IMR-90 (cell line): ENCODE results near the gene CDC42BPA. TPM values are rescaled to one million over a fixed set of nuclear protein-coding genes. Genes with fewer than 3 reads are reported as not detected.

Experiments used
- ATAC-seq: fragments of 200-7000 bp; cut with Tn5 transposase; 2 replicates; pipeline ENCODE4 v1.9.1; 2020; ENCODE audit warnings: low read depth, mild to moderate bottlenecking, moderate library complexity
- BruUV-seq: library from RNA; stranded (reverse); fragments of 400-500 nt; replicated peaks from 2 replicates; lab custom pipeline; 2021; lab: Mats Ljungman, UMichigan
- CTCF ChIA-PET: fragments of 300-600 bp; formaldehyde crosslinking; extraction: SDS; loops from one replicate; lab custom pipeline; 2021; ENCODE audit warnings: antibody characterized with exemption; lab: Yijun Ruan, JAX
- POLR2A ChIA-PET: fragments of 300-600 bp; sonication (Branson Sonifier 250); formaldehyde crosslinking; loops from one replicate; lab custom pipeline; 2022; ENCODE audit warnings: antibody characterized with exemption; ENCODE audit not compliant: unreplicated experiment; lab: Charles Lee
- DNase-seq: peaks from one replicate; pipeline ENCODE4 v3.0.0; 2013
- H2AFZ ChIP-seq: replicated peaks from 2 replicates; pipeline ENCODE3; 2013; ENCODE audit warnings: low read length, mild to moderate bottlenecking; ENCODE audit not compliant: poor library complexity
- H2AK5ac ChIP-seq: 2 replicates; pipeline ENCODE4 v1.6.1; 2013; ENCODE audit warnings: low read depth, low read length, inconsistent platforms
- H2AK9ac ChIP-seq: replicated peaks from 2 replicates; pipeline ENCODE3; 2013; ENCODE audit warnings: mild to moderate bottlenecking, low read depth, low read length, moderate library complexity; ENCODE audit not compliant: poor library complexity
- H2BK120ac ChIP-seq: 2 replicates; pipeline ENCODE4 v1.6.1; 2013; ENCODE audit warnings: low read depth, low read length, inconsistent platforms
- H2BK15ac ChIP-seq: 3 replicates; pipeline ENCODE4 v1.6.1; 2013; ENCODE audit warnings: low read depth, low read length, inconsistent platforms
- H2BK20ac ChIP-seq: 2 replicates; pipeline ENCODE4 v1.6.1; 2013; ENCODE audit warnings: low read depth, mild to moderate bottlenecking, inconsistent platforms, low read length, moderate library complexity
- H2BK5ac ChIP-seq: 2 replicates; pipeline ENCODE4 v1.6.1; 2013; ENCODE audit warnings: mild to moderate bottlenecking, low read depth, low read length, inconsistent platforms; ENCODE audit not compliant: poor library complexity, severe bottlenecking
- H3K14ac ChIP-seq: replicated peaks from 2 replicates; pipeline ENCODE4 v1.6.1; 2013; ENCODE audit warnings: low read depth, low read length, inconsistent platforms
- H3K18ac ChIP-seq: 2 replicates; pipeline ENCODE4 v1.6.1; 2013; ENCODE audit warnings: low read depth, low read length, control low read depth
- H3K23ac ChIP-seq: 2 replicates; pipeline ENCODE4 v1.6.1; 2013; ENCODE audit warnings: low read depth, low read length, inconsistent platforms
- H3K27ac ChIP-seq: 2 replicates; pipeline ENCODE4 v1.5.1; 2013; ENCODE audit warnings: mild to moderate bottlenecking, control low read depth, low read length; ENCODE audit not compliant: insufficient read depth
- H3K27me3 ChIP-seq: 2 replicates; pipeline ENCODE4 v1.6.1; 2013; ENCODE audit warnings: low read length; ENCODE audit not compliant: control insufficient read depth, insufficient read depth
- H3K36me3 ChIP-seq: 2 replicates; pipeline ENCODE4 v1.6.1; 2013; ENCODE audit warnings: low read length, mixed read lengths; ENCODE audit not compliant: control insufficient read depth, insufficient read depth
- H3K4ac ChIP-seq: 2 replicates; pipeline ENCODE4 v1.6.1; 2013; ENCODE audit warnings: low read depth, low read length, inconsistent platforms
- H3K4me1 ChIP-seq: 2 replicates; pipeline ENCODE4 v1.6.1; 2013; ENCODE audit warnings: low read length, mixed read lengths; ENCODE audit not compliant: control insufficient read depth, insufficient read depth
- H3K4me2 ChIP-seq: 2 replicates; pipeline ENCODE4 v1.6.1; 2013; ENCODE audit warnings: low read depth, mild to moderate bottlenecking, control low read depth, low read length, moderate library complexity
- H3K4me3 ChIP-seq: 2 replicates; pipeline ENCODE4 v1.5.1; 2013; ENCODE audit warnings: low read depth, mild to moderate bottlenecking, control low read depth, low read length, moderate library complexity; ENCODE audit not compliant: insufficient read depth
- H3K56ac ChIP-seq: 2 replicates; pipeline ENCODE4 v1.6.1; 2013; ENCODE audit warnings: low read length, inconsistent platforms; ENCODE audit not compliant: insufficient read depth; ENCODE audit errors: extremely low read depth
- H3K79me1 ChIP-seq, 2 experiments: 2 replicates each; pipeline ENCODE4 v1.6.1; 2013; ENCODE audit warnings: low read length in 2 of 2, inconsistent platforms in 1 of 2, low read depth in 1 of 2
- H3K9ac ChIP-seq: 2 replicates; pipeline ENCODE4 v1.6.1; 2013; ENCODE audit warnings: low read depth, low read length, control low read depth
- H3K9me1 ChIP-seq: 2 replicates; pipeline ENCODE4 v1.6.1; 2013; ENCODE audit warnings: low read length, inconsistent platforms; ENCODE audit not compliant: insufficient read depth
- H3K9me3 ChIP-seq: 2 replicates; pipeline ENCODE4 v1.6.1; 2013; ENCODE audit warnings: low read length; ENCODE audit not compliant: control insufficient read depth, insufficient read depth
- H4K20me1 ChIP-seq: 2 replicates; pipeline ENCODE4 v1.6.1; 2013; ENCODE audit warnings: low read length, inconsistent platforms; ENCODE audit not compliant: insufficient read depth
- H4K5ac ChIP-seq: 2 replicates; pipeline ENCODE4 v1.6.1; 2013; ENCODE audit warnings: mild to moderate bottlenecking, low read depth, low read length, control low read depth
- H4K8ac ChIP-seq, 2 experiments: 2 replicates each; pipeline ENCODE4 v1.6.1; 2013; ENCODE audit warnings: low read depth in 2 of 2, low read length in 2 of 2, control low read depth in 1 of 2, inconsistent platforms in 1 of 2
- H4K91ac ChIP-seq: 2 replicates; pipeline ENCODE4 v1.6.1; 2013; ENCODE audit warnings: low read depth, low read length, inconsistent platforms; ENCODE audit not compliant: insufficient read depth
- BHLHE40 ChIP-seq: fragments of 150-350 bp; IDR thresholded peaks from 2 replicates; pipeline ENCODE4 v1.6.1; 2016; ENCODE audit warnings: mild to moderate bottlenecking, low read depth, low read length
- CEBPB ChIP-seq: IDR thresholded peaks from 2 replicates; pipeline ENCODE4 v1.6.1; 2012; ENCODE audit warnings: low read depth, low read length, improper control_type of control experiment
- CHD1 ChIP-seq: IDR thresholded peaks from 2 replicates; pipeline ENCODE4 v1.6.1; 2012; ENCODE audit warnings: low read depth, low read length, improper control_type of control experiment
- ELK1 ChIP-seq: fragments of 150-350 bp; IDR thresholded peaks from 2 replicates; pipeline ENCODE4 v1.6.1; 2016; ENCODE audit warnings: low read depth, mild to moderate bottlenecking, low read length, moderate library complexity, borderline replicate concordance
- MAFK ChIP-seq: IDR thresholded peaks from 2 replicates; pipeline ENCODE4 v1.6.1; 2012; ENCODE audit warnings: low read depth, low read length, improper control_type of control experiment
- MAZ ChIP-seq: IDR thresholded peaks from 2 replicates; pipeline ENCODE4 v1.6.1; 2012; ENCODE audit warnings: low read depth, mild to moderate bottlenecking, low read length, improper control_type of control experiment, moderate library complexity, borderline replicate concordance
- MXI1 ChIP-seq: IDR thresholded peaks from 2 replicates; pipeline ENCODE4 v1.6.1; 2012; ENCODE audit warnings: low read depth, mild to moderate bottlenecking, low read length, moderate library complexity, borderline replicate concordance
- NFE2L2 ChIP-seq: fragments of 150-350 bp; IDR thresholded peaks from 2 replicates; pipeline ENCODE4 v1.6.1; 2016; ENCODE audit warnings: low read depth, mild to moderate bottlenecking, low read length
- POLR2A ChIP-seq: IDR thresholded peaks from 2 replicates; pipeline ENCODE4 v1.6.1; 2012; ENCODE audit warnings: mild to moderate bottlenecking, low read depth, low read length
- RAD21 ChIP-seq: IDR thresholded peaks from 2 replicates; pipeline ENCODE4 v1.6.1; 2012; ENCODE audit warnings: low read length, improper control_type of control experiment
- RCOR1 ChIP-seq: IDR thresholded peaks from 2 replicates; pipeline ENCODE4 v1.6.1; 2012; ENCODE audit warnings: mild to moderate bottlenecking, low read length, improper control_type of control experiment; ENCODE audit not compliant: insufficient replicate concordance
- RFX5 ChIP-seq: IDR thresholded peaks from 2 replicates; pipeline ENCODE4 v1.8.0; 2012; ENCODE audit warnings: low read depth, mild to moderate bottlenecking, low read length, moderate library complexity
- SMC3 ChIP-seq: fragments of 150-350 bp; IDR thresholded peaks from 2 replicates; pipeline ENCODE4 v1.6.1; 2016; ENCODE audit warnings: low read depth, mild to moderate bottlenecking, antibody characterized with exemption, low read length, moderate library complexity
- USF2 ChIP-seq: fragments of 150-350 bp; IDR thresholded peaks from 2 replicates; pipeline ENCODE4 v1.6.1; 2017; ENCODE audit warnings: mild to moderate bottlenecking, antibody characterized with exemption, low read length, low read depth
- WGBS, 2 experiments: methylation state at CpG; one replicate each; pipeline versions ENCODE4 v1.1.5 to v1.1.7; 2013; ENCODE audit warnings: missing lambda C conversion rate in 2 of 2; ENCODE audit not compliant: insufficient read length in 1 of 2; ENCODE audit errors: extremely low coverage in 2 of 2; 5-methylcytosine and 5-hydroxymethylcytosine counted together
- dilution Hi-C: fragments of 300-500 bp; cut with HindIII; formaldehyde crosslinking; loops from one replicate; pipeline ENCODE4 v1.14.3; 2018; ENCODE audit warnings: low sequenced_read_pairs; ENCODE audit not compliant: unreplicated experiment
- in situ Hi-C: fragments of 300-500 bp; cut with MboI; formaldehyde crosslinking; loops from 3 replicates; pipeline ENCODE4 v1.14.3; 2019; ENCODE audit warnings: low sequenced_read_pairs, inconsistent platforms, mixed read lengths
- intact Hi-C: fragments of 100-400 bp; cut with micrococcal nuclease; formaldehyde crosslinking; loops from 2 replicates; pipeline ENCODE4 v1.10.0; 2022
- polyA plus RNA-seq, 3 experiments: library from polyadenylated mRNA; depleted of rRNA; stranded (reverse); fragments of >200 nt; gene quantifications; 2 replicates each; pipeline ENCODE4 v1.2.3, GENCODE V29; 2012; ENCODE audit warnings: low replicate concordance in 1 of 3
- total RNA-seq: library from RNA; depleted of rRNA; stranded (reverse); fragments of >200 nt; gene quantifications from 2 replicates; pipeline ENCODE4 v1.2.3, GENCODE V29; 2012
- TF ChIP-seq, protein P1 (sequence below): conservative IDR thresholded peaks from 2 replicates; pipeline ENCODE4 v1.5.1; 2012; ENCODE audit warnings: mild to moderate bottlenecking, low read depth, low read length, improper control_type of control experiment

Gene CDC42BPA
- total and polyA plus RNA-seq, 2 of the 4 experiments (the other 2 are of a cell fraction) = 9.4 to 27.8 TPM

DNA sequence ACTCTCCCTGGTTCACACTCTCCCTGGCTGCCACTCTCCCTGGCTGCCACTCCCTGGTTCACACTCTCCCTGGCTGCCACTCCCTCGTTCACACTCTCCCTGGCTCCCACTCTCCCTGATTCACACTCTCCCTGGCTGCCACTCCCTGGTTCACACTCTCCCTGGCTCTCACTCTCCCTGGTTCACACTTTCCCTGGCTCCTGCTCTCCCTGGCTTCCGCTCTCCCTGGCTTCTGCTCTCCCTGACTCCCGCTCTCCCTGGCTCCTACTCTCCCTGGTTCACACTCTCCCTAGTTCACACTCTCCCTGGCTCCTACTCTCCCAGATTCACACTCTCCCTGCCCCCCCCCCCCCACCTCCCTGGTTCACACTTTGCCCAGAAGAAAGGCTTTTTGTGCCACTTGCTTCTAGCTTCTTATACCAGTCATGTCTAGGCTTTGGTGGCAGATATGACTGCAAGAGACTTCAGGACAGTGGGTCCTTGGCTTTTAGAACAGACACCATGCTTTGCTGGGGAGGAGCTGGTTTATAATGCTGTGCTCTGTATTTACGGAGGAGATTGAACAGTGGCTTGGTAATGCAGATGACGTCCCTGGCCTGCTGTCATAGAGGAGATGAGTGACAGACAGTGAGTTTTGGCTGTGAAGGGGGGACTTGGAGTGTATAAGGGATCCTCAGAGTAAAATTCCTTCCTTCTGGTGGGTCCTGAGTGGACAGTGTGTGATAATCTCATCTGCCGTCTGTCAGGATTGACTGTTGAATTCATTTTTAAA is 361.2 kb downstream of the CDC42BPA start:
- BruUV-seq = no TSS peak
- Histone ChIP-seq H4K20me1 (0 out of 2 replicates have a peak, but pooled peaks cover 3% of the 10 kb centered on the region), H2BK15ac (no peak overlapping the region), H3K56ac (no peak overlapping the region), H3K4ac (no peak overlapping the region), H2AFZ (no peak overlapping the region), H3K18ac (no peak overlapping the region), H3K36me3 (no peaks in the 10 kb centered on the region), H4K91ac (no peak overlapping the region), H3K4me2 (no peak overlapping the region), H3K9me3 (peaks cover 1% of the 10 kb centered on the region; the same call in 1 of the 2 replicates), H3K23ac (no peak overlapping the region), H3K27me3 (no peaks in the 10 kb centered on the region), H2BK20ac (no peak overlapping the region), H2AK9ac (peak overlapping the region; percentile 65), H2BK120ac (no peak overlapping the region), H3K79me1 (no peaks in the 10 kb centered on the region), H4K8ac (no peak overlapping the region), H2AK5ac (no peak overlapping the region), H3K9ac (no peak overlapping the region), H3K4me1 (no peaks in the 10 kb centered on the region; the same call in 1 of the 2 replicates), H2BK5ac (no peak overlapping the region), H3K4me3 (no peak overlapping the region), H3K14ac (no peak overlapping the region), H4K5ac (no peak overlapping the region), H3K9me1 (no peaks in the 10 kb centered on the region), H3K27ac (no peak overlapping the region)
- DNase-seq = no peak
- intact Hi-C loops (no loop called here), dilution Hi-C loops (no loop called here), in situ Hi-C loops (no loop called here)
- CTCF ChIA-PET = no interaction called here
- WGBS, 2 experiments = 76% methylated on average over 4 of the region's 6 CpGs; no CpG with 5 or more reads in 1 of the 2 experiments
- POLR2A ChIA-PET = no interaction called here
- ATAC-seq = no peak
- no peak for TF ChIP-seq POLR2A
- no peak for TF ChIP-seq USF2
- TF ChIP-seq BHLHE40 = no peak
- TF ChIP-seq MAFK = no peak
- TF ChIP-seq NFE2L2 = no peak
- no peak for TF ChIP-seq MXI1
- no peak for TF ChIP-seq CHD1
- no peak for TF ChIP-seq RAD21
- TF ChIP-seq ELK1 = no peak
- no peak for TF ChIP-seq CEBPB
- TF ChIP-seq, protein P1, sequence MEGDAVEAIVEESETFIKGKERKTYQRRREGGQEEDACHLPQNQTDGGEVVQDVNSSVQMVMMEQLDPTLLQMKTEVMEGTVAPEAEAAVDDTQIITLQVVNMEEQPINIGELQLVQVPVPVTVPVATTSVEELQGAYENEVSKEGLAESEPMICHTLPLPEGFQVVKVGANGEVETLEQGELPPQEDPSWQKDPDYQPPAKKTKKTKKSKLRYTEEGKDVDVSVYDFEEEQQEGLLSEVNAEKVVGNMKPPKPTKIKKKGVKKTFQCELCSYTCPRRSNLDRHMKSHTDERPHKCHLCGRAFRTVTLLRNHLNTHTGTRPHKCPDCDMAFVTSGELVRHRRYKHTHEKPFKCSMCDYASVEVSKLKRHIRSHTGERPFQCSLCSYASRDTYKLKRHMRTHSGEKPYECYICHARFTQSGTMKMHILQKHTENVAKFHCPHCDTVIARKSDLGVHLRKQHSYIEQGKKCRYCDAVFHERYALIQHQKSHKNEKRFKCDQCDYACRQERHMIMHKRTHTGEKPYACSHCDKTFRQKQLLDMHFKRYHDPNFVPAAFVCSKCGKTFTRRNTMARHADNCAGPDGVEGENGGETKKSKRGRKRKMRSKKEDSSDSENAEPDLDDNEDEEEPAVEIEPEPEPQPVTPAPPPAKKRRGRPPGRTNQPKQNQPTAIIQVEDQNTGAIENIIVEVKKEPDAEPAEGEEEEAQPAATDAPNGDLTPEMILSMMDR = no peak
- TF ChIP-seq MAZ = no peak
- no peak for TF ChIP-seq SMC3
- no peak for TF ChIP-seq RFX5
- no peak for TF ChIP-seq RCOR1
